ENCODE data around the gene NAA10.

Gene NAA10

GRCh38 chrX:153889123-153889522 is 45.7 kb downstream of the NAA10 start:
- no peak for DNase-seq (ENCODE audit: low read depth)
- no peak overlapping the region for H3K4me3 ChIP-seq (ENCODE audit: low read depth, low read length)
- TF ChIP-seq CTCF (IDR thresholded peaks at IDR 0.05; ENCODE audit: insufficient read depth, low read depth, low read length, missing control alignments): no peak

GRCh38 chrX:153888344-153888743 is 46.5 kb downstream of the NAA10 start:
- TF ChIP-seq CTCF (IDR thresholded peaks at IDR 0.05; ENCODE audit: insufficient read depth, low read depth, low read length, missing control alignments): no peak
- no peak for DNase-seq (ENCODE audit: low read depth)
- no peak overlapping the region for H3K4me3 ChIP-seq (ENCODE audit: low read depth, low read length)

- DNase-seq (ENCODE audit: low read depth): no peak
- no peak for TF ChIP-seq CTCF (IDR thresholded peaks at IDR 0.05; ENCODE audit: insufficient read depth, low read depth, low read length, missing control alignments)
Observed at GRCh38 chrX:153887385-153887784, 47.5 kb downstream of the NAA10 start.

GRCh38 chrX:153886915-153887314 is 47.9 kb downstream of the NAA10 start:
- TF ChIP-seq CTCF (IDR thresholded peaks at IDR 0.05; ENCODE audit: insufficient read depth, low read depth, low read length, missing control alignments): no peak
- no peak overlapping the region for H3K4me3 ChIP-seq (ENCODE audit: low read depth, low read length)
- DNase-seq (ENCODE audit: low read depth): no peak

More at GRCh38 chrX:153887385-153887784, 47.5 kb downstream of the NAA10 start:
- H3K4me3 ChIP-seq (ENCODE audit: low read depth, low read length): no peak overlapping the region

GRCh38 chrX:153885968-153886903 is 48.6 kb downstream of the NAA10 start, which contains the start of gene L1CAM:
TSS of gene L1CAM (minus strand) at chrX:153886173. CDS start at chrX:153875836, 10,337 bp downstream.
- TF ChIP-seq CTCF (IDR thresholded peaks at IDR 0.05; ENCODE audit: insufficient read depth, low read depth, low read length, missing control alignments): no peak
- no peak within 1 kb of the TSS for H3K4me3 ChIP-seq (ENCODE audit: low read depth, low read length)
- DNase-seq (ENCODE audit: low read depth): no peak

GRCh38 chrX:153885208-153885787 is 49.5 kb downstream of the NAA10 start:
- H3K4me3 ChIP-seq (ENCODE audit: low read depth, low read length): no peak overlapping the region
- no peak for TF ChIP-seq CTCF (IDR thresholded peaks at IDR 0.05; ENCODE audit: insufficient read depth, low read depth, low read length, missing control alignments)
- DNase-seq (ENCODE audit: low read depth): no peak
